ENCODE measurements around the gene PXMP2.

The PXMP2 gene

DNA sequence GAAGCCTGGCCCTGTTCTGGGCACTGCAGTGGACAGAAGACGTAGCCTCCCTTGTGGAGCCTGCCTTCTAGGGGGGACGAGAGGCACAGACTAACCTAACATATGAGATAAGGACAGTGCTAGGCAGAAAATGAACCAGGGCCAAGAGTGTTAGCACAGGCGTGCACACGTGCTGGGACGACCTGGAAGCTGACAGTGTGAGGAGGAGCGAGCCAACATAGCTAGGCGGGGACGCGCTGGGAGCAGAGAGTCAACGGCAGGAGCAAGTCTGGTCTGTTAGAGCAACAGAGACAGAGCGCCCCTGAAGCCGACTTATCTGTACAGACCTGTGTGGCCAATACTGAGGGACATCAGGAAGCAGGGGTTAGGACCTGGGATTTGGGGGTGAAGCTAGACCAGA, 8.0 kb downstream of the PXMP2 start:
- no peak for FAIRE-seq

DNA sequence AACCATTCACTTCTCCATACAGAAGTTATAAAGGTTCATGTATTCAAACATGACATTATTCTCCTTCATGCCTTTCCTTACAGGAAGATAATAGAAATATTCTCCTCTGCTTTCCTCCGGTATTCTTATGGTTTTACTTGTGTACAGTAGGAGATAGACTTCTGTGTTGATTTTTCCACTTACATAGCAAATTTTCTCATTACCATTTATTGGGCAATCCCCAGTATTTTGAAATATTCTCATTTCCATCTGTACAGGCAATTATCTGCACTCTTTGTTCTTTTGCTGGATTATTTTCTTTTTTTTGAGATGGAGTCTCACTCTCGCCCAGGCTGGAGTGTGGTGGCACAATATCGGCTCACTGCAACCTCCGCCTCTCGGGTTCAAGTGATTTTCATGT, 11.0 kb downstream of the PXMP2 start:
- no peak for FAIRE-seq

DNA sequence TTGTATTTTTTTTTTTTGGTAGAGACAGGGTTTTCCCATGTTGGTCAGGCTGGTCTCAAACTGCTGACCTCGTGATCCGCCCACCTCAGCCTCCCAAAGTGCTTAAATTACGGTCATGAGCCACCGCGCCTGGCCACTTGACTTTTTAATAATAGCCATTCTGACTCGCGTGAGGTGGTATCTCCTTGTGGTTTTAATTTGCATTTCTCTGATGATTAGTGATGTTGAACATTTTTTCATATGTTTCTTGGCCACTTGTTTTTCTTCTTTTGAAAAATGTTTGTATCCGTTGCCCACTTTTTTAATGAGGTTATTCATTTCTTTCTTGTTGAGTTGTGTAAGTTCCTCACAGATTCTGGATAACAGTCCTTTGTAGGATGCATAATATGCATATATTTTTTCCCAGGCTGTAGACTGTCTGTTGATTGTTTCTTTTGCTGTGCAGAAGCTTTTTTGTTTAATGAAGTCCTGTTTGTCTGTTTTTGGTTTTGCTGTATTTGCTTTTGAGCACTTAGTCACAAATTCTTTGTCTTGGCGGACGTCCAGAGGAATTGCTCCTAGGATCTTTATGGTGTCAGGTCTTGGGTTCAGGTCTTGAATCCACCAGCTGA, 12.9 kb downstream of the PXMP2 start:
- FAIRE-seq = no peak

DNA sequence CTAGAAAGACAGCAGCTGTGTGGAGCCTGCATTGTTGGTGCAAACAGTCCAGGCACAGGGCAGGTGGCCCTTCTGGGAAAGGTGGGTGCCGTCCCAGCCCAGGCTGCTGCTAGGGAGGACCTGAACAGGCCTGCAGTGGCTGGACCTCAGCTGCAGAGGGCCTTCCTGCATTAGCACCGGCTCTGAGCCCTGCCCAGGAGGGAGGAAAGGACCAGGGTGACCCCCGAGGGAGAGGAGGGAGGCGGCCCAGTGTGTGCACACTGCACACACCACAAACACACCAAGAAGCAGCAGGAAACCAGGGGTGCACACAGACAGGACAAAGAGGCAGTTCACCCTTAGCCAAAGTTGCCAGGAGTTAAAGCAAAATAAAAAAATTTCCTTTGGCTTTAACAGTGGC, 15.3 kb downstream of the PXMP2 start:
- FAIRE-seq = no peak

- FAIRE-seq = no peak
Observed at GRCh38 chr12:132703641-132704040, 16.3 kb downstream of the PXMP2 start.

DNA sequence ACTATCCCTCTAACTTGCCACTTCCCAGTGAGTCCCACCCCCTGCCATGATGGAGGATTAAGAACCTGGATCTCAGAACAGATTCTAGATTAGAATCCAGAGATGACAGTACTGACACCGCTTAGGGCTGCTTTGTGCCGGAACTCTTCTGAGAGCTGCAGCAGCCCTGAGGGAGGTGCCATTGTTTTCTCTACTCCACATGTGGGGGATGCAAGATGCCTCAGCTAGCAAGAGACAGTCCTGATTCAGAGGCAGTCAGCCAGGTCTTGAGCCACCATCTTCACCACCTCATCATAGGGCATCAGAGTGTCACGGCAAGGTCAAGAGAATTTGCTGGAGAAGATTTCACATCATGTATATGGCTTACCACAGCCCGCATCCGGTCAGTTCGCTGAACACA, 19.9 kb downstream of the PXMP2 start:
- FAIRE-seq = no peak

DNA sequence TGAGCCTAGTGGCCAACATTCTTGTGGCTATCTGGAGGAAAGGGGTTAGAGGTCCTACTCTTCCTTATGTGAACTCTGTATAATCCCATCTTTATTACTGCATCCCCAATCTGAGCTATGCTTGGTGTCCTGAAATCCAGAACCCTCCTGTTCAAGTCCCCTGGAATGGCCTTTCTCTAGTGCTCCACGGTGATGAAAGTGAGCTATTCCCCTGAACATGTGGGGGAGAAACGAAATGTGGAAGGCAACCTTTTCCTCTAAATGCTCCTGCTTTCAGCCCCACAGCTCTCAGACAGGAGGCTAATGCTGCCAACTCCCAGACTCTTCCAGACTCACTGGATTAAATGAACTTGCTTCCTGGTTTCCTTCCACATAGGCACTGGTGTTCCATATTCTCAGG, 20.8 kb downstream of the PXMP2 start:
- no peak for FAIRE-seq

GRCh38 chr12:132710043-132710404, 22.6 kb downstream of the PXMP2 start:
- FAIRE-seq = no peak

- no peak for FAIRE-seq
Observed at GRCh38 chr12:132710405-132711079, 23.2 kb downstream of the PXMP2 start, which contains the start of gene PGAM5. Gene PGAM5 (plus strand): TSS chr12:132710842. CDS start chr12:132710877, 35 bp downstream.

DNA sequence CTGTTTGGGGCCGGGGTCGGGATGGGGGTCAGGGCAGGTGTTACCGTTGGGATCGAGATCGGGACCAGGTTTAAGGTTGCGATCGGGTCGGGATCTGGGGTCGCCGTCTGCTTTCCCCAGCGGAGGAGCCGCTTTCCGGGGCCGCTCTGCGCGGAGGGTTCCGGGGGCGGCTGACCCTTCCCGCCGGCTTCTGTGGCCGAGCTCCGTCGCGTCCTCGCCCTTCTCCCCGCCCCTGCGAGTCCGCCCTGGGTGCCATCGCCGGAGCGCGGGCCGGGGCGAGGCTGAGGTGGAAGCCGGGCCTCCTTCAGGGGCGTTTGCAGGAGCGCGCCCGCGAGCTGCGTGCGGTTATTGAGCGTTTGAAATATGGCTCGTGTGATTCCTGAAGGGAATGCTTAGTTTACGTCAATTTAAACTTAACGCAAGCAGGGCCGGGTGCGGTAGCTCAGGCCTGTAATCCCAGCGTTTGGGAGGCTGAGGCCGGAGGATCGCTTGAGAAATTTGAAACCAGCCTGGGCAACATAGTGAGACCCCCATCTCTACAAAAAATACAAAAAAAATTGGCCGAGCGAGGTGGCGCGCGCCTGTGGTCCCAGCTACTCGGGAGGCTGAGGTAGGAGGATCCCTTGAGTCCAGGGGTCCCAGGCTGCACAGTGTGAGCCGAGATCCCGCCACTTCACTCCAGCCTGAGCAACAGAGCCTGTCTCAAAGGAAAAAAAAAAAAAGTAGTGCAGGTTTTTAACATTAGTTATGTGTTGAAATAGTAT, 23.9 kb downstream of the PXMP2 start:
- FAIRE-seq = no peak

- no peak for FAIRE-seq
Observed at GRCh38 chr12:132713123-132713522, 25.7 kb downstream of the PXMP2 start.

DNA sequence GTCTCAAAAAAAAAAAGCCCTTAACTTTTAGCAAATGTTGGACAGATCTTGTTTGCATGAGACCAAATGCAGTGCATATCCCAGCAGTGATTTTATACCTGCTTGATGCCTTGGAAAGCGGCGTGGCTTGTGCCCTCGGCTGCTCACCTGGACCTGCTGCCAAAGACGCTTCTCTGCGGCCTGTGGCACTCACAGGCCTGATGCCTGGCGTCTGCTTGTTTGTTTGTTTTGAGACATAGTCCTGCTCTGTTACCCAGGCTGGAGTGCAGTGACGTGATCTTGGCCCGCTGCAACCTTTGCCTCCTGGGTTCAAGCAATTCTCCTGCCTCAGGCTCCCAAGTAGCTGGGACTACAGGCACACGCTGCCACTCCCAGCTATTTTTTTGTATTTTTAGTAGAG, 28.5 kb downstream of the PXMP2 start:
- no peak for FAIRE-seq

DNA sequence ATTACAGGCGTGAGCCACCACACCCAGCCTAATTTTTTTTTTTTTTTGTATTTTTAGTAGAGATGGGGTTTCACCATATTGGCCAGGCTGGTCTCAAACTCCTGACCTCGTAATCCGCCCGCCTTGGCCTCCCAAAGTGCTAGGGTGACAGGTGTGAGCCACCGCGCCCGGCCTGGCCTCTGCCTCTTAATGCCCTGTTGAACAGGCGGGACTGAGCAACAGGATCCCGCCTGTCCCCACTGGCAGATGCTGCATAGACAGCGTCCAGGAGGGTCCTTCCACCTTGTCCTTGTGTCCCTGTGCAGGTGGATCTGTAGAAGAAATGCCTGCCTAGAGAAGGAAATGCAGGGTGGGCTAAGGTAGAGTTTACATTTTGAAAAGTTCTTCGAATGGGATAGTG, 29.0 kb downstream of the PXMP2 start:
- no peak for FAIRE-seq

- no peak for FAIRE-seq
Observed at GRCh38 chr12:132717011-132717410, 29.6 kb downstream of the PXMP2 start.

- FAIRE-seq = no peak
Observed at GRCh38 chr12:132717531-132718387, 30.4 kb downstream of the PXMP2 start.

DNA sequence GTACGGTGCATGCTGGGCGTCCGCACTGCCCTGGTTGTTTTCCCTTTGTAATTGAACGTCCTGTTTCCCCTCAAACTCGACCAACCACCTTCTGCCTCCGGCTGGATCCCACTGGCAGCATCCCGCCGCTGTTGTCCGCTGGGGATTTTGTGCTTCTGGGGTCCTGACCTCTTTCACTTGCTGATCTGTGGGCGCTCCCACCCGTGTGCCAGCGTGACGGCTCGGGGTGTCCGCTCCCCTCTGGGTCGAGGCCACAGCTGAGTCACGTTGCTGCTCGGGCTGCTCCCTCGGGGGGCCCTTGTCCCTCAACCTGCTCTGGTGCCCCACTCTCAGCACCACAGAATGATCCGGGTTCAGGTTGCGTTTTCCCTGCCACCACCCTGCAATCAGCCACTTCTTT, 31.3 kb downstream of the PXMP2 start:
- FAIRE-seq = no peak

DNA sequence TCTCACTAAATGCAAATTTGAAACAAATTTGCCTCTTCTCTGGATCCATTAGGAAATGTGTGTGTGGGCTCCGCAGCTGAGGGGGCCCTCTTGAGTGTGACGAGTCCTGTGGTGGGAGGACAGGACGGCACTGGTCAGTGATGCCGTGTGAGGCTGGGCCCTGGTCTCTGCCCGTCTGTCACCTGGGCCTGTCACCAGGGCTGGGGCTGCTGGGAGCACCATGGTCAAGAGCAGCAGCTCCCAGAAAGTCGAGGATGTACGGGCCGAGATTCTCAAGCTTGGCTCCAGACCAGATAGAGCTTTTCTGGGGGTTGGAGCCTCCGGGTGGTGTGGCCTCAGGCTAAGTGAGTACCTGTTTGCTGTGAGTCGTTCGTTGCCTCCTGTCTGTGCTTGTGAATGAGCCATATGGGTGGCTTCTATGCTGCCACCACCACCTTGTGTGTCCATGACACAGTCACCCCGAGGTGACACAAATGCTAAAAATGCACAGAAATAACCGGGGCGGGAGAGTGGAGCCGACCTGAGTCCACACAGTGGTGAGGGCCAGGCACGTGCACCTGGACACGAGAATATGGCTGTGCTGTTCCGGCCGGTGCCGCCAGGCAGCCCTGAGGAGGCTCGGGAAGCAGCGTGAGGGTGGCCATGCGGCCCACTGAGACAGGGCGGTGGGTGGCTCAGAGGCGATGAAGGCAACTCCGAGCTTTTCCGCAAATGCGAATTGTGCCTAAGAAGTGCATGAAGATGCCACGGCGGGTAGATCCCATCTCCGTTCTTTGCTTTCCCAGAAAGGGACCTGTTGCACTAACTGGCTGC, 32.0 kb downstream of the PXMP2 start:
- no peak for FAIRE-seq

- no peak for FAIRE-seq
Observed at GRCh38 chr12:132719954-132720324, 32.6 kb downstream of the PXMP2 start.

- no peak for FAIRE-seq
Observed at GRCh38 chr12:132720606-132721345, 33.4 kb downstream of the PXMP2 start.

GRCh38 chr12:132723015-132723763, 35.8 kb downstream of the PXMP2 start:
- no peak for FAIRE-seq

DNA sequence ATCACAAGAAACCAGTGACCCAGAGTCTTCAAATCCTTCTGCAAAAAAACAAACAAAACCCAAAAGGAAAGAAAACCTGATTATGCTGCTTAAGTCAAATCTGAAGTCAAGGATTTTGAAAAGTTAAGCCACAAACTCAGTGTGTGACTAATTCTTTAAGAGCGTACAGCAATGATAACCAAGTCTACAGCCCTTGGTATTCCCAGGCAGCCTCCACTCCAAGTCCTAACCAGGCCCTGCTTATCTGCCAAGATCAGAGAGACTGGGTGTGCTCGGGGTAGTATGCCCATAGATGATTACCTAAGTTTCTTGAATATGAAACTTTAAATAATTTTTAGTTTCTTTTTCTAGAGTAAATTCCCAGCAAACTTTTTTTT, 36.4 kb downstream of the PXMP2 start:
- FAIRE-seq = no peak

Measured in A204.1 (cell line).